GM21367 (cell line): ENCODE data around the gene B4GALT5.
"Not testable (repeated sequence)": the region's sequence is repeated elsewhere in the genome, so short reads cannot be mapped to it uniquely, and the experiment has no call there.

Source experiments
- ATAC-seq: cut with Tn5 transposase; IDR thresholded peaks from one replicate; pipeline ENCODE4 v1.9.1; 2021; ENCODE audit not compliant: unreplicated experiment

B4GALT5 gene

GRCh38 chr20:49631061-49631716, 82.5 kb downstream of the B4GALT5 start:
- peak; percentile 35 for ATAC-seq

DNA sequence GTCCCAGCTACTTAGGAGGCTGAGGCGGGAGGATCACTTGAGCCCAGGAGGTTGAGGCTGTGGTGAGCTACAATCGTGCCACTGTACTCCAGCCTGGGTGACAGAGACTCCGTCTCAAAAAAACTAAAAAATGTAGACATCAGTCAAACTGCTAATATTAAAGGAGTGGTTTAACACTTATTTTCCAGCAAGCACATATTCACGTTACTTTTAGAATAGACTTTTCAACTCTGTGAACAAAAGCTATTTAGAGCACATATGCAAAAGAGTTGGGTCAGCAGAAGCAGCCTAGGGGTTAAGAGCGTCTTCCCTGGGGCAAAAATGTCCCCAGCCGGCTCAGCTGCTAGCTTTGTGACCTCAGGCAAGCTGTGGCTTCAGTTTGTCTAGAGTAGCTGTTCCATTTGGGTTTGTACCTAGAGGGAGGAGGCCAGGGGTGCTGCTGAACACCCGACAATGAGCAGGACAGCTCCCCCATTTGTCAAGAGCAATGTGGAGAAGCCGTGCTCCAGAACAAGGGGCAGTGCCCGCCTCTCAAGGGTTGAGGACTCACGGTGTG, 83.2 kb downstream of the B4GALT5 start:
- peak; percentile 64 for ATAC-seq

DNA sequence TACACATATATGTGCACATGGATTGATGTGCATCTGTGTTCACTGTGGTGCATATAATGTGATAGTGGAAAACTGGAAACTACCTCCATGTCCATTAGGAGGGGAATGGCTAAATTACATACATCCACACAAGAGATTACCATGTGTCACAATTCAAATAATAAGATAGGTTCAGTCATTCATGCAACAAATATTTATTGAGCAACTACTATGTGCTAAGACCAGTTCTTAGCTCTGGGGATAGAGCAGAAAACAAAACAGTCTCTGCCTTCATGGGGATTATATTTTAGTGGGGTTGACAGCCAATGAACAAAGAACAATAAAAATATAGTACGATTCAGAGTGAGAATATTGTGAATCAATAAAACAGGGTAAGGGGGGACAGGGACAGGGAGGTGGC, 84.1 kb downstream of the B4GALT5 start:
- no peak for ATAC-seq

- ATAC-seq, result not testable (repeated sequence)
These were observed 85.4 kb downstream of the B4GALT5 start for GRCh38 chr20:49628280-49628679.

- no peak for ATAC-seq
These were observed 86.3 kb downstream of the B4GALT5 start for GRCh38 chr20:49627329-49627761.

- ATAC-seq, result not testable (repeated sequence)
These were observed 88.7 kb downstream of the B4GALT5 start for GRCh38 chr20:49624988-49625387.

DNA sequence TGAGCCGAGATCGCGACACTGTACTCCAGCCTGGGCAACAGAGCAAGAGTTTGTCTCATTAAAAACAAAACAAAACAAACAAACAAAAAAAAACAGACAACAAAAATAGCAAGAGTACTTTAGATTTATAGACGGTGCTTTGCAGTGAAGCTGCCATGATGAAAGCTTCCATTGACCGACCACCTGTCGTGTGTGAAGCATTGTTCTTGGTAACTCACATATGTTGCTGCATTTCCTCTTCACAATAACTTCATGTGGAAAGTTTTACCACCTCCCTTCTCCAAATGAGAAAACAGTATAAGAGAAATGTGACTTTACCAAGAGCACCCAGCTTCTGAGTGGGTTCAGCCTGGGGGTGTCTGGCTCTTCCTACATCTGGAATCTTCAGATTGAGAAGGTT, 89.4 kb downstream of the B4GALT5 start:
- no peak for ATAC-seq

GRCh38 chr20:49622243-49622642, 91.4 kb downstream of the B4GALT5 start:
- no peak for ATAC-seq

DNA sequence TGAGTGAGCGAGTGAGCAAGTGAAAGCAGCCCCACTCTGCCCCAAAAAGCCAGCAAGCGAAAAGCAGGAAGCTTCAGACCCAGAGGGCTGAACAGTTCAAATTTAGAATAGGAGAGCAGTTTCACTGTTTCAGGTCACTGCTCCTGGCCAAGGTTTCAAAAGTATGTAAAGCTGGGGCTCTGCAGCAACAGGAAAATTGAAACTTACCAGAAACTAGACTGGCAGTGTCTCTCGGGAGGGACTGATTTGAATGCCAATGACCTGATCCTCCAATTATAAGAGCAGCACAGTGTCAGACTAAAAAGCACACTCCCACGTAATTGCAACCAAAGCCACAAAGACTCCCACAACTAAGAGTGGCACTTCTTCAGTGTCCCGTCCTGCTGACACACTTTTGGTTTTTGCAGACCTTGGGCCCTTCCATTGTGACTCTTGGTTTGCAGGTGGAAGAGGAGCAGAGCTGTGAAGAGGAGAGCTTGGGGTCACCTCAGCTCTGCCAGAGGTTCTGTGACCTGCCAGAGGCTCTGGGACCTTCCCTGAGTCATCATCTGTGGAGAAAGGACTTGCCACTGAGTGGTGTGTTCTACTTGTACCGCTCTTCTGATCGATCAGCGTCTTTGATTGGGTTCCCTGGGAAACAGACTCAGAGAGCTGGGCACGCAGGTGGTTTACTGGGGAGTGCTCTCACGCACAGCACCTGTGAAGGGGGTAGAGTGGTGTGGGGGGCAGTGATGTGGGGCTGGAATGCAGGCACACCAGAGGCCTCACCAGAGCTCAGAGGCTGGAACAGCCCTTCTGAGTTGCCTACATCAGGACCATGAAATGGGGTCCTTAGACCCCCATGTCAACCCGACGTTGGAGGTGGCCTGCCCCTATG, 93.1 kb downstream of the B4GALT5 start:
- peak; percentile 80 for ATAC-seq

GRCh38 chr20:49619113-49620048, 94.3 kb downstream of the B4GALT5 start:
- no peak for ATAC-seq

DNA sequence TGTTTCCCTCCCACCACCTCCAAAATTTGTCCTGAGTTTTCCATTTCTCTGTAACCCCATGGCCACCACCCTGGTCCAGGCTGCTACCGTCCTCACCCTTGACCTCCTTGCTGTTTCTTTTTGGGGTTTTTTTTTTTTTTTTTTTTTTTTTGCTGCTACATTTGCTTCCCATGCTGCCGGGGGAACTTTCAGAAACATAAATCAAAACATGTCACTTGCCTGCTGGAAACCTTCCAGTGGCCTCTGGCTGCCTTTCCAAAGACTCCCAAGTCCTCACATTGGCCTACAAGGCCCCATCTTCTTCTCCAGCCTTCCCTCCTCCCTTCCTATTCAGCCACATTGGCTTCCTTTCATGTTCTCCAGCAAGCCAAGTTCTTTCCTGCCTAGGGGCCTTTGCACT, 95.4 kb downstream of the B4GALT5 start:
- no peak for ATAC-seq

- ATAC-seq, result not testable (repeated sequence)
These were observed 96.3 kb downstream of the B4GALT5 start for GRCh38 chr20:49617394-49617793.

DNA sequence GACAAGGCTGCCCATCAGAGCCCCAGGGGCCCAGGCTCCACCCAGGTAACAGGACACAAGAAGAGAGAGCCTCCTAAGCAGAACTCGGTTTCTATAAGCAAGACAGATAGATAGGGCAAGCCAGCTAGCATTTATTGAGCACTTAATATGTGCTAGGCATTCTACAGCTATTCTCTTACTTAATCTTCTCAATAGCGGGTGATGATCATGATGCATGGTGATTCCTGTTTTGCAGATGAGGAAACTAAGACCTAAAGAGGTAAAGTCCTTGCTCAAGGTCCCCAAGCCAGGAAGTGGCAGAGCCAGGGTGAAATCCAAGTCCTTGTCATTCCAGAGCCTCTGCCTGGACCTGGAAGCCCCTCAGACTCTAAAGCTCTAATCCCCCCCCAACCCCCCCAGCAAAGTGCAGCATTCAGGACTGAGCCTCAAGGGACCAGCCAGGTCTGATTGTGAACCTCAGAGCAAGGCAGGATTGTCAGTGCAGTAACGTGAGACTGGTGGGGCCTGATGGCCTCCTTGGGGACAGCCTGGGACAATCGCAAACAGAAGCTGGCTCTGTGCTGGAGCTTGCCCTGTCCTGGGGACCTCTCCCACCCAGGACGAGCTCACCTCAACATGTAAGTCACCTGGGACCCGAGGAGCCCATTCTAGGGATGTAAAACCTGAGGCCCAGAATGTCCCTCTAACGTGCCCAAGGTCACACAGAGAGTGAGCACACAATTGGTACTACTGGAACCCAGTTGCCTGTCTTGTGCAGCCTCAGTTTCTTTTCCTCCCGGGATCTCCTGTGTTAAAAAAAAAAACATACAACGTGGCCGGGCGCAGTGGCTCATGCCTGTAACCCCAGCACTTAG, 97.3 kb downstream of the B4GALT5 start:
- no peak for ATAC-seq

DNA sequence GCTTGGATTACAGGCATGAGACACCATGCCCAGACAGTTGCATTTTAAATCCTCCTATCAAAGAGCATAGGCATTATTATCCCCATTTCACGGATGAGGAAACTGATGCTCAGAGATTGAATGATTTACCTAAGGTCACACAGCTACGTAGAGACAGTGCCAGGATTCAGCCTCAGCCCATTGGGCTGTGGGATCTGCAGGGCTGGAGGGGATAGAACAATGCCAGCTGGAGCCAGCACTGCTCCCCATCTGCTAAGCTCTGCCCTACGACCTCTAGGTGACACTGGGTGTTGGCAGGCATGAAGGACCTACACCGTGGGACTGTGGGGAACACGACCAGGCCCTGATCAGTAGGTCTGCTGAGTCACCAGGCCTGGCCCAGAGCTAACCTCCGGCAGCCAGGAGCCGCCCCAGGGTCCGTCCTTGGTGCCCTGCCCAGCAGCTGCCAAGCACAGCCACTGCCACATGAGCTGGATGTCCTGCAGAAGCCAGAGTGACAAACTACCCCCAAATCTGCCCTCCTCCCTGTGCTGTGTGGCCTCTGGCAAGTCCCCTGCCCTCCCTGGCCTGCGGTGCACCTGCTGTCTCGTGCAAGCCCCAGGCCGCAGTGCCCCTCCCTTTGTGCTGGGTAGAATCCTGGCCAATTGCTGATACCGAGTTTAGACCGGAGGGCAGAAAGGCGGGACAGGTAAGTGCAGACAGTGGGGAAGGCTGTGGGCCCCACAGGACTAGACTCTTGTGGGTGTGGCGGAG, 98.1 kb downstream of the B4GALT5 start:
- no peak for ATAC-seq

GRCh38 chr20:49615051-49615400, 98.7 kb downstream of the B4GALT5 start:
- not testable (repeated sequence) for ATAC-seq

- ATAC-seq, result no peak
These were observed 99.2 kb downstream of the B4GALT5 start for GRCh38 chr20:49614338-49615050.

DNA sequence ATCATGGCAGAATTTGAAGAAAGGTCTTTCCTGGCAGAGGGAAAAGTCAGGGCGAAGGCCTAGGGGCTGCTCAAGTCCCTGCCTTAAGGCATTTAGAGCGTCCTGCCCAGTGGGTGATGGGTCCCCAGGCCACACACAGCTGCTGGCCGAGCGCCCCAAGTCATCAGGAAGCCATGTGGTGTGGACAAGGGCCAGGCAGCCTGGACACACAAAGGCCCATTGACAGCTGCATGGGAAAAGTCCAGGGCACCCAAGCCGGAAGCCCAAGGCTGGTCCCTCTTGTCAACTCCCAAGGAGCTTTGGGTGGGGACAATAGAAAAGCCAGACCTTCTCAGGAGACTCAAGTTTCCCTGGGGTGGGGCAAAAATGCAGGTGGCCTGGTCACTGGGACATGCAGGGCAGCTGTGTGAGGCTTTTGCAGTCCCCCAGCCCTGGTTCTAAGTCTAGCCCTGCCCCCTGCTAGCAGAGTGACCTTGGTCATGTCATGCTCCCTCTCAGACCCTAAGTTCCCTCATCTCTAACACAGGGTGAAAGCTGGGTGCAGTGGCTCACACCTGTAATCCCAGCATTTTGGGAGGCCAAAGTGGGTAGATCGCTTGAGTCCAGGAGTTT, 101.4 kb downstream of the B4GALT5 start:
- no peak for ATAC-seq

DNA sequence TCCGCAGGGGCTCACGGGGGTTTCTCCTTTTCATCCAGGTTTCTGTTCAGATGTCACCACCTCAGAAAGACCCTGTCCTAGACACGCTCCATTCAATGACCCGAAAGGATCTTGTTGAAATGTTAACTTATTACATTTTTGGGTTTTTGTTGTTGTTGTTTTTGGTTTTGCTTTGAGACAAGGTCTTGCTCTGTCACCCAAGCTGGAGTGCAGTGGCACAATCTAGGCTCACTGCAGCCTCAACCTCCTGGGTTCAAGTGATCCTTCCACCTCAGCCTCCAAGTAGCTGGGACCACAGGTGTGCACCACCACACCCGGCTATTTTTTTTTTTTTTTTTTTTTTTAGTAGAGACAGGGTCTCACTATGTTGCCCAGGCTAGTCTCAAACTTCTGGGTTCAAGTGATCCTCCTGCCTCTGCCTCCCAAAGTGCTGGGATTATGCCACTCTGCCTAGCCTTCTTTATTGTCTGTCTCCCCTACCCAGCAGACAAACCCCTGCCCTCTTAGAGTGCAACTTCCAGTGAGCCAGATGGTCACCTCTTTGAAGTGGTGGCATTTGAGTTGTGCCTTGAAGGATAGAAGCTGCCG, 102.0 kb downstream of the B4GALT5 start:
- not testable (repeated sequence) for ATAC-seq
